A204.1 (cell line): Measurements from ENCODE around the gene NCOR1.
"Not testable (repeated sequence)": the region's sequence is repeated elsewhere in the genome, so short reads cannot be mapped to it uniquely, and the experiment has no call there.

Experiments used
- FAIRE-seq: peaks from 2 replicates; lab custom pipeline; 2012; peaks lifted over from hg19 to GRCh38; lab: Jason Lieb, UNC

NCOR1 gene

GRCh38 chr17:16215273-16215964, at the start of gene NCOR1:
Gene NCOR1, minus strand, starts transcription at chr17:16215534. Its CDS starts 20,965 bp downstream, at chr17:16194569.
- no peak for FAIRE-seq

DNA sequence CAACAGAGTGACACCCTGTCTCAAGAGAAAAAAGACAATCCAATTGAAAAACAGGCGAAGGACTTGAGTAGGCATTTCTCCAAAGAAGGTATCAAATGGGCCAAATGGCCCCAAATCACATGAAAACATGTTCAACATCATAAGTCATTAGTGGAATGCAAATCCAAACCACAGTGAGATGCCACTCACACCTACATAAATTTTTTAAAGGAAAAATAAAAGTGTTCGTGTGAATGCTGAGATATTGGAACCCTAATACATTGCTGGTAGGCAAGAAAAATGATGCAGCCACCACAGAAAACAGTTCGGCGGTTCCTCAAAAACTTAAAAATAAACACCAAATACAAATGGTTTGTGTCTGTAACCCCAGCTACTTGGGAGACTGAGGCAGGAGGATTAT, 46.9 kb upstream of the NCOR1 start:
- no peak for FAIRE-seq

DNA sequence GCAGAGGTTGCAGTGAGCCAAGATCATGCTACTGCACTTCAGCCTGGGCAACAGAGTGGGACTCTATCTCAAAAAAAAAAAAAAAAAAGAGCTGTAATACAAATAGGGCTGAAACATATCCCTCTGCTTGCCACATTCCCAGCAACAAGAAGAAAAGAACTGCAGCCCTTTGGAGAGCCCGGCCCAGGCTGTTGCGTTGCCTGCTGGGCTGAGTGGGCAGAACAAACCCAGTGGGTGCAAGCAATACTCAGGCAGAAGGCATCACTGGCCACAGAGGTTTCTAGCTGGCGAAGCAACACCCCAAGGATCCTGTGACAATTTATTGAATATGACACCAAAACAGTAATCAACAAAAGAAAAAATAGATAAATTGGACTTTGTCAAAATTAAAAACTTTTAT, 45.7 kb upstream of the NCOR1 start:
- no peak for FAIRE-seq

- FAIRE-seq = no peak
These were observed 44.6 kb upstream of the NCOR1 start for GRCh38 chr17:16259926-16260325.

GRCh38 chr17:16258901-16259300, 43.6 kb upstream of the NCOR1 start:
- FAIRE-seq = no peak

- FAIRE-seq = no peak
These were observed 40.2 kb upstream of the NCOR1 start for GRCh38 chr17:16255481-16255921.

DNA sequence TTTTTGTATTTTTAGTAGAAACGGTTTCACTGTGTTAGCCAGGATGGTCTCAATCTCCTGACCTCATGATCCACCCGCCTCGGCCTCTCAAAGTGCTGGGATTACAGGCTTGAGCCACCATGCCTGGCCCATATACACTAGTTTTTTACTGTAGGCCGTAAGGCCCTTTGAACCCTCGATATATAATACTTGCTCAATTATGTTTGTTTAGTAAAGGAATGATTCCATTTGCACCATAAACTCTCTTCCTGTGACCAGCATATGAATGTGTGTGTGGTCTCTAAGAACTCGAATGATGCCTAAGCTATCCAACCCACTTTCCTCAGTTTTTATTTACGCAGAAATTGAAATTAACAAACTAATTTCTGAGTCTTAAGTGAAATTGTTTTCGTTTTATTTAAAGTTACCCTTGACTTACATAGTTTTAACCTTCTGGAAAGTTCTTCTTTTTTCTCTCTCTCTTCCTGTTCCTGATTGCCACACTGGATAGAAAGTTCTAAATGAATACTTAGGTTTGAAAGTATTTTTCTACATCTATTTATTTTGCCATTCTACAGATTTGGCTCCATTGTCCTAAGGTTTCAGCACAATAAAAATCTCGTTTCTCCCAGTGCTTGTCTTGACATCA, 39.6 kb upstream of the NCOR1 start:
- no peak for FAIRE-seq

DNA sequence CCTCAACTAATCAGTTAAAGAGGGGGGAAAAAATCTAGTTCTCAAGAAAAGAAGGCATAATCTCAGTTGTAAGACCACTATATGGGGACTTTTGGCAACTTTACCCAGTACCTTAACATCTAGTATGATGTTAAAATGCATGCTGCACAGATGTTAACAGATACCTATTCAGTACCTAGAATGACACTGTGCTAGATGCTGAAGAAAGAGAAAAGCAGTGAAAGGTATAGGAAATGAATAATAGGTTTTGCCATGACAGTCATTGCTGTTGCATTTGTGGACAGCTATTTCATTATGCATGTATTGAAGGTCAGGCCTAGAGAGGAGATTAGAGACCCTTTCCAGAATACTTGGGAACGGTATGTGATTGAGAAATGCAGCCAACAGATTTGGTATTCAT, 36.2 kb upstream of the NCOR1 start:
- no peak for FAIRE-seq

GRCh38 chr17:16251043-16251442, 35.7 kb upstream of the NCOR1 start:
- FAIRE-seq = no peak

DNA sequence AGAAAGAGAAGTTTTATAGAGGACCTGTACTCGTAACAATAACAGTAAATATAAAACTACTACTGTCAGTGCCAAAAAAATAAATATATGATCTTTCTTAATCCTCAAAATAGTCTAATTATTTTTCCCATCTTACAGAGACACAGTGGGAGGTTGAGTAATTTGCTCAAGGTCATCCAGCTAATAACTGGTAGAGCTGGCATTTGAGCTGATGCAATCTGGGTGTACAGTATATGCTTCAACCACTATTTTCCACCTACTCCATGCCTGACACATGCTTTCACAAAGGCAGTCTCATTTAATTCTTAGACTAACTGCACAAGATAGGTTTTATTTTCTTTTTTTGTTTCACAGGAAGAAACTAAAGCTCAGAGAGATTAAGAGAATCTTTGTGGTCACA, 35.3 kb upstream of the NCOR1 start:
- no peak for FAIRE-seq

- no peak for FAIRE-seq
These were observed 32.3 kb upstream of the NCOR1 start for GRCh38 chr17:16247586-16247984.

DNA sequence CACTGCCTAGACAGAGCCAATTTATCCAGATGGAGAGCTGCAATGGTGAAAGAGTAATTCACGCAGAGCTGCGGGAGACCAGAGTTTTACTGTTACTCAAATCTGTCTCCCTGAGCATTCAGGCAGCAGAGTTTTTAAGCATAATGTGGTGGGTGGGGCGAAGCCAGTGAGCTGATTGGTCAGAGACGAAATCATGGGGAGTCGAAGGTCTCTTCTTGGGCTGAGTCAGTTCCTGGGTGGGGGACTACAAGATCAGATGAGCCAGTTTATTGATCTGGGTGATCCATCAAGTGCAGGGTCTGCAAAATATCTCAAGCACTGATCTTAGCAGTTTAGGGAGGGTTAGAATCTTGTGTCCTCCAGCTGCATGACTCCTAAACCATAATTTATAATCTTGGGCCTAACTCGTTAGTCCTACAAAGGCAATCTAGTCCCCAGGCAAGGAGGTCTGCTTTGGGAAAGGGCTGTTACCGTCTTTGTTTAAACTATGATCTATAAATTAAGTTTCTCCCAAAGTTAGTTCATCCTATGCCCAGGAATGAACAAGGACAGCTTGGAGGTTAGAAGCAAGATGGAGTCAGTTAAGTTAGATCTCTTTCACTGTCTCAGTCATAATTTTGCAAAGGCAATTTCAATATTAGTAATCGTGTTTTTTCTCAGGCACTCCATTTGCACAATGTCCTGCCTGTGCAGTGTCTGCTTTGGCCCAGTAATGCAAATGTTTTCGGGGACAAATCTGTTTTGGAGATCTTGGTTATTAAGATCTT, 28.6 kb upstream of the NCOR1 start:
- FAIRE-seq = no peak

DNA sequence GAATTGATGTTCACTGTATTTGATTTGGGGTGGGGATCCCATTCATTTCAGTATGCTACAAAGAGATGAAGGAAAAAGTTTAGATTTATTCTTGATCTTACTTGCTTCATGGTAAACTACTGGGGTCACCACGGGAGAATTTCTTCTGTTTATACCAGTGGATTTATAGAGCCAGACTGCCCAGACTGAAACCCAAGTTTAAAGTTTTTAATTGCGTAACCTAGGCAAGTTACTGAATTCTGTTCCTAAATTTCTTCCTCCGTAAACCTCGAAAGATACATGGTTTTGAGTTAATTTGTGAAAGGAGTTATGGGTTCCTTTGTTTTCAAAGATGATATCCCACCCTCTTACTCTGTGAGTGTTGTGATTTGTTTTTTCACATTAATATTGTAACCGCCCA, 28.1 kb upstream of the NCOR1 start:
- FAIRE-seq = no peak

DNA sequence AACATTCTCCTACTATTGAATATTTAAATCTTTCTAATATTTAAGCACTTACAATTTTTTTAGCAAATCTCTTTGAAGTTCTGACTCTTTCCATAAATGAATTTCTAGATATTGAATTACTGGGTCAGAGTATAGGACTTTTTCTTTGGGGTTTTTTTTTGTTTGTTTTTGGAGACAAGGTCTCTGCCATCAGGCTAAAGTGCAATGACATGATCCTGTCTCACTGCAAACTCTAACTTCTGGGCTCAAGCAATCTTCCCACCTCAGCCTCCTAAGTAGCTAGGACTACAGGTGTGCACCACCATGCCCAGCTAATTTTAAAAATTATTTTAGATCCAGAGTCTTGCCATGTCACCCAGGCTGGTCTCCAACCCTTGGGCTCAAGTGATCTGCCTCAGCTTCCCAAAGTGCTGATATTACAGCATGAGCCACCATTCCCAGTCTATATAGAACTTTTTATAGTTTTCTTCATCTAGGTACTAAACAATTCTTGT, 26.6 kb upstream of the NCOR1 start:
- no peak for FAIRE-seq

- no peak for FAIRE-seq
These were observed 24.6 kb upstream of the NCOR1 start for GRCh38 chr17:16239931-16240330.

- no peak for FAIRE-seq
These were observed 17.1 kb upstream of the NCOR1 start for GRCh38 chr17:16232391-16232790.

GRCh38 chr17:16229912-16230561, 14.7 kb upstream of the NCOR1 start:
- FAIRE-seq = not testable (repeated sequence)

DNA sequence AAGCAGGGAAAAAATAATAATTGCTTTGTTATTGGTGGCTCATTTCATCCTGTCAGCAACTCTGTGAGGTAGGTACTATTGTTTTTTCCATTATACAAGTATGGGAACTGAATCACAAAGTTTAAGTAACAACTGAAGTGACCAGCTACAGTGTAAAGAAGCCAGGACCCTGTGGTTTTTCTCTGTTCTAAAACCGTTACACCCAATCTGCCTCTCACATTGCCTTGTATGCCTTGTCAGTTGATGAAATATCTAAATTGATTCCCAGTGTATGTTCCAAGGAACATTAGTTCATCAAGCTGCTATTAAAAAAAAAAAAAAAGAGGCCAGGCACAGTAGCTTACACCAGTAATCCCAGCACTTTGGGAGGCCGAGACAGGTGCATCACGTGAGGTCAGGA, 7.1 kb upstream of the NCOR1 start:
- FAIRE-seq = no peak

DNA sequence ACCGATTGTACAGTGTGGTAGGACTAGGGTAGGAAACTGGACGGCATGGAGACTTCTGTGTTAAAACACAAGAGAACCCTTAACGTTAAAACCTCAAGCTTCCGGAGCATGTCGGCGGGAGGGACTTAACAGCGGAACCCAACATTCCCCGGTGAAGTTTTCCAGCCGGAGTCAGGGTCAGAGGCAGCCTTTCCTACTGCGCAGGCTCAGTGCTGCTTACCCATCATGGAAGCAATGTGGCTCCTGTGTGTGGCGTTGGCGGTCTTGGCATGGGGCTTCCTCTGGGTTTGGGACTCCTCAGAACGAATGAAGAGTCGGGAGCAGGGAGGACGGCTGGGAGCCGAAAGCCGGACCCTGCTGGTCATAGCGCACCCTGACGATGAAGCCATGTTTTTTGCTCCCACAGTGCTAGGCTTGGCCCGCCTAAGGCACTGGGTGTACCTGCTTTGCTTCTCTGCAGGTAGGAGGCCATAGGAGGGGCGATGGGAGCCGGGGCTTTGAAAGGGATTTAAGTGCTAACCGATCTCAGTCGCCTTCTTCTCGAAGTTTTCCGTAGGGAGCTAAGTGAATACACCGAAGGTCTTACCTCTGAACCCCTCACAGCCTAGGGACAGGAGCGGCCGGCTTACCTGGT, 1.8 kb upstream of the NCOR1 start, which contains the start of gene PIGL:
Gene PIGL (plus strand): TSS at position 209 of the 634 bp plus-strand sequence. CDS start 17 bp downstream, at position 226.
- peak; percentile 53 for FAIRE-seq

GRCh38 chr17:16216341-16217001, 1.1 kb upstream of the NCOR1 start:
- not testable (repeated sequence) for FAIRE-seq

GRCh38 chr17:16215965-16216316, 607 bp upstream of the NCOR1 start:
- FAIRE-seq = no peak

DNA sequence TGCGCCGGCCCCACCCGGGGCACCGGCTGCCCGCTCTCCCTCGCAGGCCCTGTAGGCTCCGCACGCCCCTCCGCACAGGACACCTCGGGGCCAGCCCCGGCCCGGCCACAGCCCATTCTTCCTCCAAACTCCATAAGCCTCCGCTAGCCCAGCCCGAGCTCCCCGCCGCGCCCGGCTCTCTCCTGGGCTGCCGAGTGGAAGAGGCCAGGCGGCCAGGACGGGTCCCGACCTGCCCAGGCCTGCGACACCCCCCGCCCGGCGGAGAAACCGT, 397 bp downstream of the NCOR1 start:
- FAIRE-seq = no peak
